WI38 (cell line): ENCODE data around the gene FHL2.

Experiments
- H3K4me3 ChIP-seq: 2 replicates; pipeline ENCODE4 v1.5.1; 2011; ENCODE audit warnings: low read depth, mild to moderate bottlenecking, control low read depth, low read length
- CTCF ChIP-seq: IDR thresholded peaks from 2 replicates; pipeline ENCODE4 v1.5.1; 2012; ENCODE audit warnings: low read depth, mild to moderate bottlenecking, control low read depth, low read length

The FHL2 gene

GRCh38 chr2:105403783-105404698 is 5.2 kb upstream of the FHL2 start:
- peak; percentile 51 for TF ChIP-seq CTCF
- peak overlapping the region; percentile 13 for H3K4me3 ChIP-seq

GRCh38 chr2:105403241-105403782 is 4.5 kb upstream of the FHL2 start:
- no peak overlapping the region for H3K4me3 ChIP-seq
- TF ChIP-seq CTCF, result no peak

- no peak overlapping the region for H3K4me3 ChIP-seq
- no peak for TF ChIP-seq CTCF
These were observed 4.0 kb upstream of the FHL2 start for GRCh38 chr2:105402809-105403208.

- H3K4me3 ChIP-seq, result no peak overlapping the region
- no peak for TF ChIP-seq CTCF
These were observed 3.0 kb upstream of the FHL2 start for GRCh38 chr2:105401867-105402266.

GRCh38 chr2:105400138-105400540 is 1.3 kb upstream of the FHL2 start:
- H3K4me3 ChIP-seq, result no peak overlapping the region

GRCh38 chr2:105399207-105399861 is 483 bp upstream of the FHL2 start:
- TF ChIP-seq CTCF, result no peak
- H3K4me3 ChIP-seq, result no peak overlapping the region

More at GRCh38 chr2:105400138-105400540, 1.3 kb upstream of the FHL2 start:
- TF ChIP-seq CTCF, result no peak

GRCh38 chr2:105397953-105398335 is 907 bp downstream of the FHL2 start:
- H3K4me3 ChIP-seq, result peak overlapping the region; percentile 99
- TF ChIP-seq CTCF, result no peak
